Activated naive CD4-positive, alpha-beta T cell treated with anti-CD3 and anti-CD28 coated beads, Interleukin-2, amount 50 U/mL, for 16 hours (primary cell): ENCODE measurements around the gene RBM15B.
A peak's percentile ranks its signal among the peaks of the same experiment; 100 is the strongest.
"Not testable (repeated sequence)": the region's sequence is repeated elsewhere in the genome, so short reads cannot be mapped to it uniquely, and the experiment has no call there.

Source experiments
- DNase-seq: peaks from one replicate; pipeline ENCODE4 v3.0.0-alpha.2; 2020

RBM15B gene

GRCh38 chr3:51391075-51391565, at the start of gene RBM15B:
TSS of gene RBM15B (plus strand) at chr3:51391285. CDS start at chr3:51391400, 115 bp downstream.
- peak; percentile 98 for DNase-seq

- DNase-seq = no peak
Observed at GRCh38 chr3:51343918-51344687, 47.0 kb upstream of the RBM15B start.

- DNase-seq = no peak
Observed at GRCh38 chr3:51350751-51351150, 40.3 kb upstream of the RBM15B start.

GRCh38 chr3:51353131-51353530, 38.0 kb upstream of the RBM15B start:
- no peak for DNase-seq

- DNase-seq = no peak
Observed at GRCh38 chr3:51353691-51354090, 37.4 kb upstream of the RBM15B start.

- DNase-seq = no peak
Observed at GRCh38 chr3:51354172-51354571, 36.9 kb upstream of the RBM15B start.

- DNase-seq = no peak
Observed at GRCh38 chr3:51354731-51355615, 36.1 kb upstream of the RBM15B start.

- no peak for DNase-seq
Observed at GRCh38 chr3:51355891-51356578, 35.0 kb upstream of the RBM15B start.

- no peak for DNase-seq
Observed at GRCh38 chr3:51357856-51358255, 33.2 kb upstream of the RBM15B start.

GRCh38 chr3:51358981-51359380, 32.1 kb upstream of the RBM15B start:
- no peak for DNase-seq

GRCh38 chr3:51360806-51361205, 30.3 kb upstream of the RBM15B start:
- no peak for DNase-seq

GRCh38 chr3:51361746-51362145, 29.3 kb upstream of the RBM15B start:
- DNase-seq = no peak

- DNase-seq = no peak
Observed at GRCh38 chr3:51362476-51362875, 28.6 kb upstream of the RBM15B start.

- DNase-seq = not testable (repeated sequence)
Observed at GRCh38 chr3:51368276-51368675, 22.8 kb upstream of the RBM15B start.

- DNase-seq = peak; percentile 56
Observed at GRCh38 chr3:51371943-51372557, 19.0 kb upstream of the RBM15B start.

- DNase-seq = no peak
Observed at GRCh38 chr3:51373658-51374421, 17.2 kb upstream of the RBM15B start.

- DNase-seq = no peak
Observed at GRCh38 chr3:51374456-51374855, 16.6 kb upstream of the RBM15B start.

GRCh38 chr3:51375136-51375535, 15.9 kb upstream of the RBM15B start:
- no peak for DNase-seq

- no peak for DNase-seq
Observed at GRCh38 chr3:51375571-51375970, 15.5 kb upstream of the RBM15B start.

- no peak for DNase-seq
Observed at GRCh38 chr3:51378065-51378464, 13.0 kb upstream of the RBM15B start.

GRCh38 chr3:51378726-51379125, 12.4 kb upstream of the RBM15B start:
- no peak for DNase-seq

- DNase-seq = no peak
Observed at GRCh38 chr3:51379301-51379700, 11.8 kb upstream of the RBM15B start.
